Measurements from ENCODE around the gene VEGFA.

Gene VEGFA

DNA sequence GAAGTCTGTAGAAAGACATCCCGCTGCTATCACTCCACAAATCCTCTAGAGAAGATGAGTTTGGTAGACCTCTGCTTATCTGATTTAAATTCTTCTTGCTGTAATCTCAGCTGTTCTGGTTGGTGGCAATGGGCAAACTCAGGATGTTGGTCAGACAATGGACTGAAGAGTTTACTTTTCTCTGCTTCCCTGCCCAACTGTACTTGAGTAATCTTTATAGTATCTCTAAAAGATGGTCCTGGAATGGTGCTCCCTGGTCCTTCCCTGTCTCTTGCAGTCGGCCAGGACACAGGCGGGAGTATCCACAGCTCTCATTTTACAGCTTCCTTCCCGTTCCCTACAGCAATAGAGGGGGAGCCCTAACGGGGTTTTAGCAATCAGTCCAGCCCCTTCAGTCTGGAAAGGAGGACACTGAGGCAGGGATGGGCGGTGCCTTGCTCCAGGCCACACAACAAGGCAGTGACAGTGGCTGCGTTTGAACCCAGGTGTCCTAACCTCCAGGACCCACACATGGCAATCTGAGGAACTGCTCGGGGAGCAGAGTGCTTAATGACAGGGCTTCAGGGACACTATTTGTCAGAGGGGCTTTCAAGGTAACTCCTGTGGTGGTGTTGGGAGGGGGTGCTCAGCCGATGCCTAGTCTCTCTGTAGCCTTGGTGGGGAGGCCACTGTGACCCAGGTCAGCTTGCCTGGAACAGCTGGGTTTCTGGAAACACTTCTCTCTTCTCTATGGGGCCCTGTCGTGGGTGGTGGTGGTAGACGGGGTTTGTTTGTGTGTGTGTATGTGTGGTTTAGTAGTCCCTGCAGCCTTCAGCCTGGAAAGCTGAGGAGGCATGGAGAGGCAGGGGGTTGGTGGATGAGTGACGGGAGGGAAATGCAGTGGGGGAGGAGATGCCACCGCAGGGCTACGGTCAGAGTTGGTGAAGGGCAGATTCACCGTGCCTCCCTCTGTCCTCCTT, 9.5 kb upstream of the VEGFA start:
- no peak for DNase-seq

DNA sequence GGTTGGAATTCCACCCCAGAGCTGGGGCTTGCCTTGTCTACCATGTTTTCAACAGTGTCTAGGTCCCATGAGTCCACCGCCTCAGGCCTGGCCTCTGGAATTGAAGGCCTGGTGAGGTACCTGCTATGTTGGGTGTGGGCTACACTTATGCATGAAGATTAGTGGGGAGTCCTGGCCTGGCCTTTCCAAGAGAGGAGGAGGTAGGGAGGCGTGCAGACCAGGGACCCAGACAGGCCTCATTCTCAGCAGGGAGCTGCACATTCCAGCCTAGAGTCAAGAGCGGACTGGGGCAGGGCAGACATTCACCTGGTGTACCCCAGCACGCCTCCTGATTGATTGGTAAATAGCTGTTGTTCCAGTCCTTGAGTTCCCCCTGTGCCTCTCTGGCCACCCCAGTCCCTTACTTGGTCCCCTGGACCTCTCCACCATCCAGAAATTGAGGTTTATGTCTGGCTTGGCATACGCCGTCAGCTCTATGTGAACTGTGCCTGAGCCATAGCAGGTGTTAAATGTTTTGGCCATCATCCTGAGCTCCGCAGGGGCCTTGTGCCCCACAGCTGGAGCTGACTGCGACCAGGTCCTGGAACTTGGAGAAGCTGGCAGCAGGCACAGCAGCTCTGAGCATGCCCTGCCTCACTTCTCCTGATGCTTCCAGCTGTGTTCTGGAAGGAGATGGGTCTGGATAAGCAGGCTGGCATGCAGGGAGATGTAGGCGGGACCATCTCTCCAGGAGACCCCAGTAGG, 8.2 kb upstream of the VEGFA start:
- DNase-seq, result no peak

DNA sequence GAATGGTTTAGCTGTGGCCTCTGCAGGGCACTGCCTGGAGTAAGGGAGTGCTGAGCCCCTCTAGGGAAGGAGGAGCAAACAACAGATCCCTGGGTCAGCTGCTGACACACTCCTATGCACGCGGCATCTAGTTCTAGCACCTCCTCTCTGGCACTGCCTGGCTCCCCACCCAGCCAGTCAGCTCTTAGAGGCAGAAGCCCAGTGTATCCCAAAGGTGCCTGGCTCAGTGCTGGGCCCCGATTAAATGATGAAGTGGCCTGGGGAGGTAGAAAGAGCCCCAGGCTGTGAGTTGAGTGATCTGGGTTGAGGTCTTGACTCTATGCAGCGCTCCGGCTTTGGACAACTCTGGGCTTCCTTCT, 7.6 kb upstream of the VEGFA start:
- DNase-seq, result no peak

DNA sequence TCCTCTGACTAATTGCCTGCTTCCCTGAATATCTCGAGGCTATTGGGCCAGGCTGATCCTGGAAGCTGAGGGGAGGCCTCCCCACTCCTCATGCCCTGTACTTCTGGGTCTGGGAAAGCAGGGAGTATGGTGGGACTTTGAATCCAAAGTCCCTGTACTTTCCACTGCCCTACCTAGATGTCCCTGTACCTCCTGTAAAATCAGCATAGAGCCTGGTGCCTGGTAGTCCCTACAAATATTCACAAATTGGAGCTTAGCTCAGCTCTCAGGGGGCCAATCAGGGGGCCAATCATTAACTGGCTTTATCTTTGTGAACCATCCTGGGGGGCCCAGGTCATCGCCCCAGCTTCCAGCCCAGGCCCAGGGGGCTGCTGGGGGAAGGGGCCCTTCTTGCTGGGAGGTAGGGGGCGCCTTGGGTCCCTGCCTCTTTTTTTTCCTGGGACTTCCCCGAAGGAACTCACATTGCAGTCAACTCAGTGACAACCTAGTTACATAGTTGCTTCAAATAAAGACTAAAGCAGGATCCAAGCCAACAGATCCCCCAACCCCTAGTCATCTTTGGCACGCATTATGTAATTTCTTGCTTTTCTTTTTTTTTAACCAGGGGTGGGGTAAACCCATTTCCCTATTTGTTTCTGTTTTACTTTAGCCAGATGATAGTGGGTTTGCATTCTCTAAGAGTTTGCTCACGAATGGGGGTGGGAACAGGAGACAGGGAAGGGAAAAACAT, 6.9 kb upstream of the VEGFA start:
- no peak for DNase-seq

DNA sequence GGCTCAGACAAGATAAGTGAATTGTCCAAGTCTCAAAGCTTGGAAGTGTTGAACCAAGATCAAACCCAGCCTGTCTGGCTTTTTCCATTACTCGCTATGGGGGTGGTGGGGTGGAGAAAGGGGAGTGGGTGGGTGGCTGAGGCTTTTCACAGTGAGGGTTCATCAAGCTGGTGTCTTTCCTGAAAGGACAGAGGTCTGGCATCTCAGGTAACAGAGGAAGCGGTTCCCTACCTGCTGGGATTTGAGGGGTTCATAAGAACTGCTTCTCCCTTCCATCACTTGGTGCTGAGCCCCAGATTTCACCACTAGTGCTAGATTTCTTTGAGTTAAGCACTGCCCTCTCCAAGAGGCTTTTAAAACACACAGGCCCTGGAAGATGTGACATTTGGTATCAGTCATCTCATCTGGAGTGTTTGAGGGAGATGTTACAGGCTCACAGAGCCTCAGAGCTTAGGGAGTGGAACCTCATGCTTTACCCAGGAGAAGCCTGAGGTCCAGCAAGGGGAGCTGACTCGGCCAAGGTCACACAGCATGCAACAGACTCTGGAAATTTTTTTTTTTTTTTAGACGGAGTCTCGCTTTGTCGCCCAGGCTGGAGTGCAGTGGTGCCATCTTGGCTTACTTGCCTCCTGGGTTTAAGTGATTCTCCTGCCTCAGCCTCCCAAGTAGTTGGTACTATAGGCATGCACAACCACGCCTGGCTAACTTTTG, 6.0 kb upstream of the VEGFA start:
- no peak for DNase-seq

DNA sequence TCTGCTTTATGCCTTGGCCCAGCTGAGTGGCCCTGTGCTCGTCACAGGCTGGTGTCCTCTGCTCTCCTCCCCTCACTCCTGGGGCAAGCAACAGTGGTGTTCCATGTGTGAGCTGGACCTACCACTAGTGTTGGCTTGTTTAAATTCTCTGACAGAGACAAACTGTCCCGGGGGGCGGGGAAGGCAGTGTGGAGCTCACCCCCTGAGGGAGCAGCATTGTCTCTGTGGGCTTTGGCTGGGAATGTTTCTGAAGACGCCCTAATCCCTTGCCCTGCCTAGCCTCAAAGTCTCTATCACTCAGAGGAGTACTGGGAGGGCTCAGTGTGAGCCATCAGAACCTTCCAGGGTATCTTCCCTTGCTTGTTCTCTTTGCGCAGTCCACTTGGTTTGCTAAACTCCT, 5.2 kb upstream of the VEGFA start:
- DNase-seq, result no peak

DNA sequence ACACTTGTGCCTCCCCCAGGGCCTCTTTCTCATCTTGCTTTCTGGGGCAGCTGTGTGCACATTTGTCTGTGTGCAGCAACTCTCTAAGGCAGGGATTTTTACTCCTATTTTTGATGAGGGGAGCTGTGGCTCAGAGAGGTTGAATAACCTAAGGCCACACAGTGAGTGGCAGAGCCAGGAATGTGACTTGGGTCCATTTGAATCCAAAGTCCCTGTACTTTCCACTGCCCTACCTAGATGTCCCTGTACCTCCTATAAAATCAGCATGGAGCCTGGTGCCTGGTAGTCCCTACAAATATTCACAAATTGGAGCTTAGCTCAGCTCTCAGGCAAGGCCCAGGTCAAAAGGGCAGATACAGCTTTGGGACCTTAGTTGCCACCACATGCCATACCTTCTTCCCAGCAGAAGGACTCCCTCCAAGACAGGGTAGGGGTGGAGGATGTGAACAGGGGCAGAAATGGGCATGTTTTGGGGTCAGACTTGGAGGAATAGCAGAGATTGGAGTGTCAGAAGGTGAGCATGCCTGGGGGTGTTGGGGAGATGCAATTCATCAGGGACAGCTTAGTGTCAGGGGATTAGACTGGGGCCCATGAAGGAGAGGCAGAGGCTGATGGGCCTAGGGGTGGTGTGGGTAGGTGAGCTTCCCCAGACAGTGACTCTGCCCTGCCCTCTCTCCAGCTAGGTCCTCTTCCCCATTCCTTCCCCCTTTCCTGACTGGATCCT, 4.1 kb upstream of the VEGFA start:
- no peak for DNase-seq

DNA sequence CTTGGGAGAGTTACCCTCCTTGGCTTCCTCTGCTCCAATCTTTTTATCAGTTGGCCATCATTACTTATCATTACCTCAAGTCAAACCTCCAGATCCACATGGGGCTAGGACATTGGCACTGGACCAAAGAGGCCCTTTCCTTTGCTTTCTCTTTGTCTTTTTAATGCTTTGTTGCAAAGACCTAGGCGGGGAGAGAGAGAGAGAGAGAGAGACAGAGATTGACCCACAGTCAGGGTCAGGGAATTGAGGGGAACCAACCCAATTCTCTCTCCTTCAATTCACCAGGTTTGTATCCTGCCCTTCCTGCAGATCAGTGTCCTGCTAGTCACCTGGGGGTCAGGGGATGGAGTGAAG, 3.5 kb upstream of the VEGFA start:
- no peak for DNase-seq

DNA sequence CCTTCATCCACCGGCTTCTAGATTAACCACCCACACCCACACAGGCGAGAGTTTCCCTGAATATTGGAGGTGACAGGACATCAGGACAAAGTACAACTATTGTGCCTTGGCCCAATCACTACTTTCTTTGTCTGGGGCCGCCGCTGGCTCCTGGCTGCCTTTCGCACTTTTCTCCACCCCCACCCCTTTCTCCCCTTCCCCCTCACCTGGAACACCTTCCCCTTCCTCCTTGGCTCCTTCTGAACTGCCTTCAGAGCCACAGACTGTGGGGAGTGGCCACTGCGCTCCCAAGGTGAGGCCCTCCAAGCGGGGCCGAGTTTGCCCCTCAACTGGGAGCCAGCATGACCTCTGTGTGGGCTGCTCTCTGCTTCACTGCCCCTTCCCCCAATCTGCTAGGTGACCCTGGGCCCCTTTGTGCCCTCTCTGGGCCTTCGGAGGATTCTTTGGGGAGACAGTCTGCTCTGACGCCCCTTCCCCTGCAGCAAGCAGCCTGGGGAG, 3.0 kb upstream of the VEGFA start:
- DNase-seq, result no peak

DNA sequence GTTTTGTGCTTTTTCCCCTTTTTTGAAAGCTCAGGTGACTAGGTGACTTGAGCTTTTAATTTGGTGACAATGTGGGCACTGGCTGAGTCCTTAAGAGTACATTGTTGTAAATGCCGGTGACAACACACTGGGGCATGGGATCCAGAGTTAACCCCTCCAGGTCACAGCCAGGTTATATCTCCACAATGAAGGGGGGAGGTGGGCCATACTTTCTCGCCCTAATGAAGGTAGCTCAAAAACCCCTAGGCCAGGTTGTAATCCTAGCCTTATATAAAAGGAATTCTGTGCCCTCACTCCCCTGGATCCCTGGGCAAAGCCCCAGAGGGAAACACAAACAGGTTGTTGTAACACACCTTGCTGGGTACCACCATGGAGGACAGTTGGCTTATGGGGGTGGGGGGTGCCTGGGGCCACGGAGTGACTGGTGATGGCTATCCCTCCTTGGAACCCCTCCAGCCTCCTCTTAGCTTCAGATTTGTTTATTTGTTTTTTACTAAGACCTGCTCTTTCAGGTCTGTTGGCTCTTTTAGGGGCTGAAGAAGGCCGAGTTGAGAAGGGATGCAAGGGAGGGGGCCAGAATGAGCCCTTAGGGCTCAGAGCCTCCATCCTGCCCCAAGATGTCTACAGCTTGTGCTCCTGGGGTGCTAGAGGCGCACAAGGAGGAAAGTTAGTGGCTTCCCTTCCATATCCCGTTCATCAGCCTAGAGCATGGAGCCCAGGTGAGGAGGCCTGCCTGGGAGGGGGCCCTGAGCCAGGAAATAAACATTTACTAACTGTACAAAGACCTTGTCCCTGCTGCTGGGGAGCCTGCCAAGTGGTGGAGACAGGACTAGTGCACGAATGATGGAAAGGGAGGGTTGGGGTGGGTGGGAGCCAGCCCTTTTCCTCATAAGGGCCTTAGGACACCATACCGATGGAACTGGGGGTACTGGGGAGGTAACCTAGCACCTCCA, 2.2 kb upstream of the VEGFA start:
- no peak for DNase-seq

DNA sequence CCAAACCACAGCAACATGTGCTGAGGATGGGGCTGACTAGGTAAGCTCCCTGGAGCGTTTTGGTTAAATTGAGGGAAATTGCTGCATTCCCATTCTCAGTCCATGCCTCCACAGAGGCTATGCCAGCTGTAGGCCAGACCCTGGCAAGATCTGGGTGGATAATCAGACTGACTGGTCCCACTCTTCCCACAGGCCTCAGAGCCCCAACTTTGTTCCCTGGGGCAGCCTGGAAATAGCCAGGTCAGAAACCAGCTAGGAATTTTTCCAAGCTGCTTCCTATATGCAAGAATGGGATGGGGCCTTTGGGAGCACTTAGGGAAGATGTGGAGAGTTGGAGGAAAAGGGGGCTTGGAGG, 1.5 kb upstream of the VEGFA start:
- no peak for DNase-seq

DNA sequence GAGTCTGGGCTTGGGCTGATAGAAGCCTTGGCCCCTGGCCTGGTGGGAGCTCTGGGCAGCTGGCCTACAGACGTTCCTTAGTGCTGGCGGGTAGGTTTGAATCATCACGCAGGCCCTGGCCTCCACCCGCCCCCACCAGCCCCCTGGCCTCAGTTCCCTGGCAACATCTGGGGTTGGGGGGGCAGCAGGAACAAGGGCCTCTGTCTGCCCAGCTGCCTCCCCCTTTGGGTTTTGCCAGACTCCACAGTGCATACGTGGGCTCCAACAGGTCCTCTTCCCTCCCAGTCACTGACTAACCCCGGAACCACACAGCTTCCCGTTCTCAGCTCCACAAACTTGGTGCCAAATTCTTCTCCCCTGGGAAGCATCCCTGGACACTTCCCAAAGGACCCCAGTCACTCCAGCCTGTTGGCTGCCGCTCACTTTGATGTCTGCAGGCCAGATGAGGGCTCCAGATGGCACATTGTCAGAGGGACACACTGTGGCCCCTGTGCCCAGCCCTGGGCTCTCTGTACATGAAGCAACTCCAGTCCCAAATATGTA, 957 bp upstream of the VEGFA start:
- DNase-seq, result no peak

DNA sequence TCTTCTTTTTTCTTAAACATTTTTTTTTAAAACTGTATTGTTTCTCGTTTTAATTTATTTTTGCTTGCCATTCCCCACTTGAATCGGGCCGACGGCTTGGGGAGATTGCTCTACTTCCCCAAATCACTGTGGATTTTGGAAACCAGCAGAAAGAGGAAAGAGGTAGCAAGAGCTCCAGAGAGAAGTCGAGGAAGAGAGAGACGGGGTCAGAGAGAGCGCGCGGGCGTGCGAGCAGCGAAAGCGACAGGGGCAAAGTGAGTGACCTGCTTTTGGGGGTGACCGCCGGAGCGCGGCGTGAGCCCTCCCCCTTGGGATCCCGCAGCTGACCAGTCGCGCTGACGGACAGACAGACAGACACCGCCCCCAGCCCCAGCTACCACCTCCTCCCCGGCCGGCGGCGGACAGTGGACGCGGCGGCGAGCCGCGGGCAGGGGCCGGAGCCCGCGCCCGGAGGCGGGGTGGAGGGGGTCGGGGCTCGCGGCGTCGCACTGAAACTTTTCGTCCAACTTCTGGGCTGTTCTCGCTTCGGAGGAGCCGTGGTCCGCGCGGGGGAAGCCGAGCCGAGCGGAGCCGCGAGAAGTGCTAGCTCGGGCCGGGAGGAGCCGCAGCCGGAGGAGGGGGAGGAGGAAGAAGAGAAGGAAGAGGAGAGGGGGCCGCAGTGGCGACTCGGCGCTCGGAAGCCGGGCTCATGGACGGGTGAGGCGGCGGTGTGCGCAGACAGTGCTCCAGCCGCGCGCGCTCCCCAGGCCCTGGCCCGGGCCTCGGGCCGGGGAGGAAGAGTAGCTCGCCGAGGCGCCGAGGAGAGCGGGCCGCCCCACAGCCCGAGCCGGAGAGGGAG, 580 bp downstream of the VEGFA start:
- no peak for DNase-seq

DNA sequence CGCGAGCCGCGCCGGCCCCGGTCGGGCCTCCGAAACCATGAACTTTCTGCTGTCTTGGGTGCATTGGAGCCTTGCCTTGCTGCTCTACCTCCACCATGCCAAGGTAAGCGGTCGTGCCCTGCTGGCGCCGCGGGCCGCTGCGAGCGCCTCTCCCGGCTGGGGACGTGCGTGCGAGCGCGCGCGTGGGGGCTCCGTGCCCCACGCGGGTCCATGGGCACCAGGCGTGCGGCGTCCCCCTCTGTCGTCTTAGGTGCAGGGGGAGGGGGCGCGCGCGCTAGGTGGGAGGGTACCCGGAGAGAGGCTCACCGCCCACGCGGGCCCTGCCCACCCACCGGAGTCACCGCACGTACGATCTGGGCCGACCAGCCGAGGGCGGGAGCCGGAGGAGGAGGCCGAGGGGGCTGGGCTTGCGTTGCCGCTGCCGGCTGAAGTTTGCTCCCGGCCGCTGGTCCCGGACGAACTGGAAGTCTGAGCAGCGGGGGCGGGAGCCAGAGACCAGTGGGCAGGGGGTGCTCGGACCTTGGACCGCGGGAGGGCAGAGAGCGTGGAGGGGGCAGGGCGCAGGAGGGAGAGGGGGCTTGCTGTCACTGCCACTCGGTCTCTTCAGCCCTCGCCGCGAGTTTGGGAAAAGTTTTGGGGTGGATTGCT, 1.3 kb downstream of the VEGFA start:
- no peak for DNase-seq

DNA sequence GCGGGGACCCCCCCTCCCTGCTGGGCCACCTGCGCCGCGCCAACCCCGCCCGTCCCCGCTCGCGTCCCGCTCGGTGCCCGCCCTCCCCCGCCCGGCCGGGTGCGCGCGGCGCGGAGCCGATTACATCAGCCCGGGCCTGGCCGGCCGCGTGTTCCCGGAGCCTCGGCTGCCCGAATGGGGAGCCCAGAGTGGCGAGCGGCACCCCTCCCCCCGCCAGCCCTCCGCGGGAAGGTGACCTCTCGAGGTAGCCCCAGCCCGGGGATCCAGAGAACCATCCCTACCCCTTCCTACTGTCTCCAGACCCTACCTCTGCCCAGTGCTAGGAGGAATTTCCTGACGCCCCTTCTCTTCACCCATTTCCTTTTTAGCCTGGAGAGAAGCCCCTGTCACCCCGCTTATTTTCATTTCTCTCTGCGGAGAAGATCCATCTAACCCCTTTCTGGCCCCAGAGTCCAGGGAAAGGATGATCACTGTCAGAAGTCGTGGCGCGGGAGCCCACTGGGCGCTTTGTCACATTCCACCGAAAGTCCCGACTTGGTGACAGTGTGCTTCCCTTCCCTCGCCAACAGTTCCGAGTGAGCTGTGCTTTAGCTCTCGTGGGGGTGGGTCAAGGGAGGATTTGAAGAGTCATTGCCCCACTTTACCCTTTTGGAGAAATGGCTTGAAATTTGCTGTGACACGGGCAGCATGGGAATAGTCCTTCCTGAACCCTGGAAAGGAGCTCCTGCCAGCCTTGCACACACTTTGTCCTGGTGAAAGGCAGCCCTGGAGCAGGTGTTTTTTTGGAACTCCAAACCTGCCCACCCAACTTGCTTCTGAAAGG, 2.1 kb downstream of the VEGFA start:
- DNase-seq, result no peak

DNA sequence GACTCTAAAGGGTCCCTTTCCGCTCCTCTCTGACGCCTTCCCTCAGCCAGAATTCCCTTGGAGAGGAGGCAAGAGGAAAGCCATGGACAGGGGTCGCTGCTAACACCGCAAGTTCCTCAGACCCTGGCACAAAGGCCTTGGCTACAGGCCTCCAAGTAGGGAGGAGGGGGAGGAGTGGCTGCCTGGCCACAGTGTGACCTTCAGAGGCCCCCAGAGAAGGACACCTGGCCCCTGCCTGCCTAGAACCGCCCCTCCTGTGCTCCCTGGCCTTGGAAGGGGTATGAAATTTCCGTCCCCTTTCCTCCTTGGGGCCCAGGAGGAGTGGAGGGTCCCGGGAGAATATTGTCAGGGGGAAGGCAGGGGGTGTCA, 2.7 kb downstream of the VEGFA start:
- DNase-seq, result no peak

DNA sequence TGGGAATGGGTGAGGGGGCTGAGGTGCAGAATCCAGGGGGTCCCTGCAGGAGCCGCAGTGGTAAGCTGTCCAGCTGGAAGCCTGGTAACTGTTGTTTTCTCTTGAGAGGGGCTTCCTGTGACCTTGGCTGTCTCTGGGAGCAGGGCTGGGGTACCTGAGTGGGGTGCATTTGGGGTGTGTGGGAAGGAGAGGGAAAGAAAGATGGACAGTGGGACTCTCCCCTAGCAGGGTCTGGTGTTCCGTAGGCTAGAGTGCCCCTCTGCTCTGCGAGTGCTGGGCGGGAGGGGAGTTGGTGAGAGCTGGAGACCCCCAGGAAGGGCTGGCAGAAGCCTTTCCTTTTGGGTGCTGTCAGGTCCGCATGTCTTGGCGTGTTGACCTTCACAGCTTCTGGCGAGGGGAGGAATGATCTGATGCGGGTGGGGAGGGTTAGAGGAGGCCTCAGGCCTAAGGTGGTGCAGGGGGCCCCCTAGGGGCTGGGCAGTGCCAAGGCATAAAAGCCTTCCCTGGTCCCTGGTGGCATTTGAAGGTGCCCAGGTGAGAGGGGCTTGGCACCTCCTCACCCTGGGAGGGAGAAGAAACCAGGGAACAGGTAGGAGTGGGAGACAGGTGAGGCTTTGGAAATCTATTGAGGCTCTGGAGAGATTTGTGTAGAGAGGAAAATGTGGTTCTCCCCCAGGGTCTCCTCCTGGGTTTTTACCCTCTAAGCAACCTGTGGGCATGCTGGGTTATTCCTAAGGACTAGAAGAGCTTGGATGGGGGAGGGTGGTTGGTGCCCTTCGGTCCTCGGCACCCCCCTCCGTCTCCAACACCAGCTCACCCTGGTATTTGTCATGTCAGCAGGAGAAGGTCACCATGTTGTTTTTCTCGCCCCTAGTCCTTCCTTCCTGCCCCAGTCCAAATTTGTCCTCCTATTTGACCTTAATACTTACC, 3.3 kb downstream of the VEGFA start:
- no peak for DNase-seq

Data from NCI-H2227 treated with DMSO at 0.1 percent for 48 hours (cell line).